ENCODE results near the gene ACTR2.
"Not testable (repeated sequence)": the region's sequence is repeated elsewhere in the genome, so short reads cannot be mapped to it uniquely, and the experiment has no call there.

Gene ACTR2

DNA sequence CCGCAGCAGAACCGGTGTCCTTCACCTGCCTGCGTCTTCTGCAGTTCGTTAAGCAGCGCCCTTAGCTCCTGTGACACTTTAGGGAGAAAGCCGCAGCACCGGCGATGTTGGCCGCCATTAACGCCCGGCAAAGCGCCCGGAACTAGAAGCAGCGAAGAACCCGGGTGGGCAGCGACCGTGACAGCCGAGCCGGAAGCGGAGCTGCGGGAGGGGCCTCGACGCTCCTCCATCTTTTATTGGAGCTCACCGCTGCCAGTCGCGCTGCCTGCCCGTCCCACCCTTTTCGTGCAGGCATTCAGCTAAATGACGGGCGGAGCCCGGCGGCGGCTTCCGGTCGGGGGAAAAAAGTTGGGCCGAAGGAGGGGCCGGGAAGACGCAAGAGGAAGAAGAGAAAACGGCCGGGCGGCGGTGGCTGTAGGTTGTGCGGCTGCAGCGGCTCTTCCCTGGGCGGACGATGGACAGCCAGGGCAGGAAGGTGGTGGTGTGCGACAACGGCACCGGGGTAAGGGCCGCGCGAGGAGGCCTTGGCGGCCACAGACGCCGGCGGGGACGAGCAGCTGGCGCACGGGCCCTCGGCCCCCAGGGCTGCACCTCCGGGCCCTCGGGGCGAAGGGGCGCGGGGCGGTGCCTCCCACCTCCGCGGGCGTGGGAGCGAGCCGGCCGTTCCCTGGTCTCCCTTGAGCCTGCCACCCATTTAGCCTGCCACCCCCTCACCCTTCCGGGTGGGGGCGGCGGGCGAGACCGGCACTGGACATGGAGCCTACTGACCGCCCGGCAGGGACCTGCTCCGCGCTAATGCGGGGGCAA lies at the start of gene ACTR2:
ACTR2 (plus strand) TSS at position 376 of the 807 bp plus-strand sequence; CDS start at position 455, 79 bp downstream.
- peak; percentile 84 to 89 for DNase-seq (ENCODE audit: low read depth in 1 of 2, low spot score in 1 of 2)

DNA sequence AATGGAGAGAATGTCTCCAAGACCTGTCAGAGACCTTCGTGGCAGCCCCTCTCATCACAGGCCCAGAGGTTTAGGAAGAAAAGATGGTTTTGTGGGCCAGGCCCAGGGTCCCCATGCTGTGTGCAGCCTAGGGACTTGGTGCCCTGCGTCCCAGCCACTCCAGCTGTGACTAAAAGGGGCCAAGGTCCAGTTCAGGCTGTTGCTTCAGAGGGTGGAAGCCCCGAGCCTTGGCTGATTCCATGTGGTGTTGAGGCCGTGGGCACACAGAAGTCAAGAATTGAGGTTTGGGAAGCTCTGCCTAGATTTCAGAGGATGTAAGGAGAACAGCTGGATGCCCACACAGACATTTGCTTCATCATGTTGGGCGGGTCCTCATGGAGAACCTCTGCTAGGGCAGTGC lies 45.1 kb upstream of the ACTR2 start:
- DNase-seq (ENCODE audit: low read depth in 1 of 2, low spot score in 1 of 2), result no peak

DNA sequence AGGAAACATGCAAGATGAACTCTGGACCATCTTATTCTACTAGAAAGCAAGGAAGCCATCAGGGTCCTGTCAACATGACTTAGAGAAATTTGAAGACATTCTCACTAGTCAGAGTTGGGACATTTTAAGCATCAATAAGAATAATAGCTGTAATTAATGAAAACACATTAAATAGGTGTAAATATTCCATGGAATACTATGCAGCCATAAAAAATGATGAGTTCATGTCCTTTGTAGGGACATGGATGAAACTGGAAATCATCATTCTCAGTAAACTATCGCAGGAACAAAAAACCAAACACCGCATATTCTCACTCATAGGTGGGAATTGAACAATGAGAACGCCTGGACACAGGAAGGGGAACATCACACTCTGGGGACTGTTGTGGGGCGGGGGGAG lies 44.2 kb upstream of the ACTR2 start:
- not testable (repeated sequence) for DNase-seq (ENCODE audit: low read depth in 1 of 2, low spot score in 1 of 2)

DNA sequence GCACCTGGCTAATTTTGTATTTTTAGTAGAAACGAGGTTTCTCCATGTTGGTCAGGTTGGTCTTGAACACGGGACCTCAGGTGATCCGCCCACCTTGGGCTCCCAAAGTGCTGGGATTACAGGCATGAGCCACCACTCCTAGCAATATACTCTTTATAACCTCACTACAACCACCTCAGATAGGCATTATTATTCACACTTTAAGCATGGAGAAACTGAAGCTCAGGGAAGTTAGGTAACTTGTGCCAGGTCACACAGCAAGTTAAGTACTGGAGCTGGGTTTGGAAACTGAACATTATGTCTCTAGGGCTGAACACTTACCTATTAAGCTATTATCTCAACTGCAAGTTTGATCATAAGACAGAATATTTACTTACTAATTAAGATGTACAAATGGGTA lies 42.6 kb upstream of the ACTR2 start:
- DNase-seq (ENCODE audit: low read depth in 1 of 2, low spot score in 1 of 2), result no peak

DNA sequence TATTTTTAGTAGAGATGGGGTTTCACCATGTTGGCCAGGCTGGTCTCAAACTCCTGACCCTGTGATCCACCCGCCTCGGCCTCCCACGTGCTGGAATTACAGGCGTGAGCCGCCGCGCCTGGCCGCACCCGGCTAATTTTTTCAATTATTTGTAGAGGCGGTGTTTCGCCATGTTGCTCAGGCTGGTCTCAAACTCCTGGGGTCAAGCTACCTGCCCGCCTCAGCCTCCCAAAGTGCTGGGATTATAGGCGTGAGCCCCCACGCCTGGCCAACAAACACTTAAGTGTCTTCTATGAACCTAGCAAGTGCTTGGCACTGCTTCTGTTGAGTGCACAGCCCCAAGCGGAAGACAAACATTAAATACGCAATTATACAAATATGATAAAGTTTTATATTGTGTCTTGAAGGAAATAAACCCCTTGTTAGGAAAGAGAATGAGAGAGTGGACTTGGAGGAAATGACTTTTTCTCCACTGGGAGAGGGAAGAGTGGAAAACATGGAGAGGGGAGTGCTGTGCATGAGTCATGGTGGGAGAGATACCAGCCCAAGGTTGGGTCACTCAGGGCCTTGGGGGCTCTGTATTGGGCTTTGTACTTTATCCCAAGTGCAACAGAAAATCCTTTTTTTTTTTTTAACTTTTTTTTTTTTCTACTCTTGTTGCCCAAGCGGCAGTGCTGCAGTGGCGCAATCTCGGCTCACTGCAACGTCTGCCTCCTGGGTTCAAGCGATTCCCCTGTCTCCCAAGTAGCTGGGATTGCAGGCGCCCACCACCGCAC lies 41.4 kb upstream of the ACTR2 start:
- no peak for DNase-seq (ENCODE audit: low read depth in 1 of 2, low spot score in 1 of 2)

DNA sequence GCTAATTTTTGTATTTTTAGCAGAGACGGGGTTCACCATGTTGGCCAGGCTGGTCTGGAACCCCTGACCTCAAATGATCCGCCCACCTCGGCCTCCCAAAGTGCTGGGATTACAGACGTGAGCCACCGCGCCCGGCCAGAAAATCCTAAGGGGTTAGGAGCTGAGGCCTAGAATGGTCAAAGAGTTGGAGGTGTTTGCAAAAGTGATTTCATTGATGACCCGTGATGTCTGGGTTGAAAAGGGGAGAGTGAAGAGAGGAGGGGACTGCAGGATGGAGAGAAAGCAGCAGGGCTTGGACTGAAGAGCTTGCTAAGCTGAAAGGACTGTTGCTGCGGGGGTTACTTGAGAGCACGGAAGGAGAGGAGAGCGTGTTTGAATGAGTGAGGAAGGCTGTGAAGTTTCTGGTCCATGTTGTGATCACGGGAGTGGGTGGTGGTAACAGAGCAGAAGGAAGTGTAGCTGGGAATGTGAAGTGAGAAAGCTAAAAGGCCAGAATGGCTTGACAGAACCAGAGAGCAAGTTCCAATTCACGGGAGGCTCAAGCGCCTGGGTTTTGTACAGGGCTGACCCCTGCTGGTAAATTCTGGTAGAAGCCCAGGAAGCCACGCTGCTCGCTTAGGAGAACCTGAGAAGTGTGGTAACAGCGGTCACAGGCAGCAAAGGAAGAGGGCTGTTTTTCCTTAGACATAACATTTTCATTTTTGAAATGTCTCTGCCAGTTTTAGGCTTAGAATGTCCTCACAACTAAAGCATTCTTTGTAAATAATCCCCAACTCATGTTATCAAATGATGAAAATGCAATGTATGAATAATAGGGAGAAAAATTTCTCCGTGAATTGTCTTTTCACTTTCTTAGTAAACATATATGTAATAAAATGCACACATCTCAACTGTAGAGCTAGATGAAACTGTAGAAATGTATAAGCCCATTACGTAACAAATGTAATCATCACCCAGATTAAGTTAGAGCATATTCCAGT lies 40.5 kb upstream of the ACTR2 start:
- peak; percentile 13 to 38 for DNase-seq (ENCODE audit: low read depth in 1 of 2, low spot score in 1 of 2)

DNA sequence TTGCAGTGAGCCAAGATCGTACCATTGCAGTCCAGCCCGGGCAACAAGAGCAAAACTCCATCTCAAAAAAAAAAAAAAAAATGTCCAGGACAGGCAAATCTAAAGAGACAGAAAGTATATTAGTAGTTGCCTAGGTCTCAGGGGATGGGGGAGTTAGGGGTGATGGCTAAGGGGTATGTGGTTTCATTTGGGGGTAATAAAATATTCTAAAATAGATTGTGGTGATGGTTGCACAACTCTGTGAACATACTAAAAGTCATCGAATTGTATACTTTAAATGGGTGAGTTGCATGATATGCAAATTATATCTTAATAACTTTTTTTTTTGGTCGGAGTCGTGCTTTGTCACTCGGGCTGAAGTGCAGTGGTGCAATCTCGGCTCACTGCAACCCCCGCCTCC lies 34.2 kb upstream of the ACTR2 start:
- no peak for DNase-seq (ENCODE audit: low read depth in 1 of 2, low spot score in 1 of 2)

DNA sequence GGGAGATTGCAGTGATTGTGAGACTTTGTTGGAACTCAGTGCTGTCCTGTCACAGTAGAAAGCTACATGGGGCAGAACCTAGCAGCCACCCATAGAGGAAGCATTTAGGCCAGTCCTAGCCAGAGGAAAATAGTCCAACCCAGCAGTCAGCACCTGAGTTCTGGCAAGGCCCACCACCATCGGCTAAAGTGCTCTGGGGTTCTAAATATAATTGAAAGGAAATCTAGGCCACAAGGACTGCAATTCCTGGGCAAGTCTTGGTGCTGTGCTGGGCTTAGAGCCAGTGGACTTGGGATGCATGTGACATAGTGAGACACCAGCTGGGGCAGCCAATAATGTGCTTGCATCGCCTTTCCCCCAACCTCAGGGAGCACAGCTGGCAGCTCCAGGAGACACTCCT lies 28.9 kb upstream of the ACTR2 start:
- no peak for DNase-seq (ENCODE audit: low read depth in 1 of 2, low spot score in 1 of 2)

DNA sequence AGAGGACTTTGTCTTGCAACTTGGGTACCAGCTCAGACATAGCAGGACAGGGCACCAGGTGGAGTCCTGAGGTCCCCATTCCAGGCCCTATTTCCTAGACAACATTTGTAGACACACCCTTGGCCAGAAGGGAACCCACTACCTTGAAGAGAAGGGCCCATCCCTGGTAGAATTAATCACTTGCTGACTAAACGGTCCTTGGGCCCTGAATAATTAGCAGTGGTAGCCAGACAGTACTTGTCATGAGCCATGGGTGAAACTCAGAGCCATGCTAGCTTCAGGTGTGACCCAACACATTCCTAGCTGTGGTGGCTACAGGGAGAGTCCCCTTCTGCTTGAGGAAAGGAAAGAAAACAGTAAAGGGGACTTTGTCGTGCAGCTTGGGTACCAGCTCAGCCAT lies 28.5 kb upstream of the ACTR2 start:
- DNase-seq (ENCODE audit: low read depth in 1 of 2, low spot score in 1 of 2), result no peak

DNA sequence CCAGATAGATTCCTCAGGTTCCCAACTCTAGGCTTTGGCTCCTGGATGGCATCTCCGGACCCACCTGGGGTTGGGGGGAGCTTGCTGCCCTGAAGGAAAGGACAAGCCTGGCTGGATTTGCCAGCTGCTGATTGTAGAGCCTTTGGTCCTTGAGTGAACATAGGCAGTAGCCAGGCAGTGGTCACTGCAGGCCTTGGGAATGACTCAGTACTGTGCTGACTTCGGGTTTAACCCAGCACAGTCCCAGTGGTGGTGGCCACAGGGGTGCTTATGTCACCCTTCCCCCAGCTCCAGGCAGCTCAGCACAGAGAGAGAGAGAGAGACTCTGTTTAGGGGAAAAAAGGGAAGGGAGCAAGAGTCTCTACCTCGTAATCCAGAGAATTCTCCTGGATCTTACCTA lies 27.7 kb upstream of the ACTR2 start:
- no peak for DNase-seq (ENCODE audit: low read depth in 1 of 2, low spot score in 1 of 2)

DNA sequence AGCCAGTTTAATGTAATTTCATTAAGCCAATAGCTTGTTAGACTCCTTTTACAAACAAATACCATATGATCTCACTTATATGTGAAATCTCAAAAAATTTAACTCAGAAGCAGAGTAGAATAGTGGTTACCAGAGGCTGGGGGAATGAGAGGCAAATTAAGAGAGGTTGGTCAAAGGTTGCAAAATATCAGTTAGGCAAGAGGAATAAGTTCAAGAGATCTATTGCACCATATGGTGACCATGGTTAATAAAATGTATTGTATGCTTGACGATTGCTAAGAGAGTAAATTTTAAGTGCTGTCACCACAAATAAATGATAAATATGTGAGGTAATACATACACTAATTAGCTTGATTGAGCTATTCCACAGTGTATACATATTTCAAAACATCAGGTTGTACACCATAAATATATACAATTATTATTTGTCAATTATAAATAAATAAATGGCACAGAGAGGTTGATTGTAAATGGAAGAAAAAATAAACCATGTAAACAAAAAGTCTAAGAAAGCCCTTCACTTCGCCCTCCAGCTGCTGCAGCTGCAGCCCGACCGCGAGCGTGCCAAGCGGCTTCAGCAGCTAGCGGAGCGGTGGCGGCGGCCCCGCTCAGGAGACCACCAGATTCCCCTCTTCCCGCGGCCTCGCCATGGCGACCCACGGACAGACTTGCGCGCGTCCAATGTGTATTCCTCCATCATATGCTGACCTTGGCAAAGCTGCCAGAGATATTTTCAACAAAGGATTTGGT lies 23.0 kb upstream of the ACTR2 start:
- DNase-seq (ENCODE audit: low read depth in 1 of 2, low spot score in 1 of 2), result no peak

DNA sequence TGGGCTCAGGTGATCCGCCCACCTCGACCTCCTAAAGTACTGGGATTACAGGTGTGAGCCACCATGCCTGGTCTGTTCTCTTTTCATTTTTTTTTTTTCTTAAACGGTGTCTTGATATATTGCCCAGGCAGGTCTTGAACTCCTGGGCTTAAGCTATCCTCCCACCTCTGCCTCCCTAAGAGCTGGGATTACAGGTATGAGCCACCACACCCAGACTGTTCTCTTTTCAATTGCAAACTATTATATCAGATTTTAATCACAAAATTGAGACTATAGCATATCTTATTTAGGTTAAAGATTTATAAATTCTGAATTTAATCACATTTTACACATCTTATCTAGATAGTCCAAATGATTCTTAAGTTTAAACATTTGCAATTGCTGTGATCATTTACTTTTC lies 15.5 kb upstream of the ACTR2 start:
- DNase-seq (ENCODE audit: low read depth in 1 of 2, low spot score in 1 of 2), result no peak

DNA sequence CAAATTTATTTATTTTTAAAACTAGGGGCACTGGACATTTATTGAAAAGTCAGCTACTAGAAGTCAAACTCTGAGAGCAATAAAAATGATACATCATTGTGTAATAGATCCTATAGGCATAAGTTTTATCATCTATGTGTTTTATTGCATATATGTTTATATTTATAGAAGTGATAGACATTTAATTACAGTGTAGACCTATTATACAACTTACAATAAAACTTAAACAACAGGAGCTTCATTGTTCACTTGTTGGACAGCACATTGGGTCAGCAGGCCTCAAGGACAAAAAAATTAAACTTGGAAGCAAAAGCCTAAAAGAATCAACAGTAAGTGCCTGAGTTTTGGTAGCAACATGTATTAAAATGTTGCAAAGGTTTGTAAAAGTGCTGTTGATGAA lies 15.0 kb upstream of the ACTR2 start:
- no peak for DNase-seq (ENCODE audit: low read depth in 1 of 2, low spot score in 1 of 2)

DNA sequence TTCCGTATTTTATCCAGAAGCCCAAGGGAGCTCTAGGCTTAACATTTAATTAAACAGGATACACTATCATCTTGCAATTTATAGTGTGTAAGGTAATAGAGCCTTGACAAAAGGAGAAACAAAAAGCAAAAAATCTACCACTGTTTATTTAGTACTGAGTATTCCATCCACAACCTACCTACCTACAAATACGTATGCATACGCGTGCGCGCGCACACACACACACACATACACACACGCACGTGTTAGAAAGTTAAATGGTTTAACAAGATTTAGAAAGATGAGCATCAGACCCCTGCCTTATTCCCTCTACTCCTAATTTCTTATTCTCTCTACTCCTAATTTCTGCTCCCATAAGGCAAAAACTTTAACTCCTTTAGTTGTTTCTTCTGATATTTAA lies 14.6 kb upstream of the ACTR2 start:
- no peak for DNase-seq (ENCODE audit: low read depth in 1 of 2, low spot score in 1 of 2)

DNA sequence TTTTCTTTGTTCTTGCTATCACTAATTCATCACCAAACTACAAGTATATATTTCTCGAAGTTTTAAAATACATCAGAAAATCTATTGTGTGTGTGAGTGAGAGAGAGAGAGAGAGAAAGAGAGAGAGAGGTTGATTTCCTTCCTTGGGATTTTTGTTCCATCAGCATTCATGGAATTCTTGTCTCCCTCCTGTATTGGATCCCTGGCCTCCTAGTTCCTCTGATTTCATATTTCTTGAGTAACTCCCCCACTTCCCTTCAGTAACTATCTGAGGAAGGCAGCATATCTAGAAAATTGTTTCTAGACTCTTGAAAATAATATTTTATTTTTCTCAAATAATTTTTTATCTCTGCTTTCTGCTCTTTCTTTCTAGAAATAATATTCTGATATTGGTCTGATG lies 13.3 kb upstream of the ACTR2 start:
- no peak for DNase-seq (ENCODE audit: low read depth in 1 of 2, low spot score in 1 of 2)

DNA sequence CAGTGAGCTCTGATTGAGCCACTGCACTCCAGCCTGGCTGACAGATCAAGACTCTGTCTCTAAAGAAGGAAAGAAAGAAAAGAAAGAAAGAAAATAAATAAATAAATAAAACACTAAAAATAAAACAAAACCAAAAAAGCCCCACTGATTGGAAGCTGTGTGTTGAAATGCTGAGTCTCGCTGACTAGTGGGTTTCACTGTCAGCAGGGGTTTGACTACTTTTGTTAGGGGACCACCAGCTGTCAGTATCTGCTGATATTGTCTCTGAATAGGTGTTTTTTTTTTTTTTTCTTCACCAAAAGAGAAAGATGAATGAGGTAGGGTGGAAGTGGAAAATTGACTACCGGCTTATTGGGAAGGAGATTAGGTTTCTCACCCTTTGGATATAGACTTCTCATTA lies 12.8 kb upstream of the ACTR2 start:
- DNase-seq (ENCODE audit: low read depth in 1 of 2, low spot score in 1 of 2), result no peak

DNA sequence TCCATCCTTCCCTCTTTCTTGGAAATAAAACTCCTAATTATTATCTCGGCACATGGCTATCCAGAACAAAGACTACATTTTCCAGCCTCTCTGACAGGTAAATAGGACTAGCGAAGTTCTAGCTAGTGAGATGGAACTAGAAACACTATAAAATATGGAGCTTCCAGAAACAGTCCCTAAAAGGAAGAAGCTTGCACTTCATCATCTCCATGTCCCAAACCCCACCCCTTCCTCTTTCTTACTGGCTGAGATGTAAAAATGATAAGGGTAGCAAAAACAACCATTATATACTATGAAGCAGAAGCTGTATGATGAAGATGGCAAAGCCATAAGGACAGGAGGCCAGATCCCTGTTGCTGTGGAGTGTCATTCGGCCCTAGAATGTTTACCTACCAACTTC lies 11.7 kb upstream of the ACTR2 start:
- no peak for DNase-seq (ENCODE audit: low read depth in 1 of 2, low spot score in 1 of 2)

DNA sequence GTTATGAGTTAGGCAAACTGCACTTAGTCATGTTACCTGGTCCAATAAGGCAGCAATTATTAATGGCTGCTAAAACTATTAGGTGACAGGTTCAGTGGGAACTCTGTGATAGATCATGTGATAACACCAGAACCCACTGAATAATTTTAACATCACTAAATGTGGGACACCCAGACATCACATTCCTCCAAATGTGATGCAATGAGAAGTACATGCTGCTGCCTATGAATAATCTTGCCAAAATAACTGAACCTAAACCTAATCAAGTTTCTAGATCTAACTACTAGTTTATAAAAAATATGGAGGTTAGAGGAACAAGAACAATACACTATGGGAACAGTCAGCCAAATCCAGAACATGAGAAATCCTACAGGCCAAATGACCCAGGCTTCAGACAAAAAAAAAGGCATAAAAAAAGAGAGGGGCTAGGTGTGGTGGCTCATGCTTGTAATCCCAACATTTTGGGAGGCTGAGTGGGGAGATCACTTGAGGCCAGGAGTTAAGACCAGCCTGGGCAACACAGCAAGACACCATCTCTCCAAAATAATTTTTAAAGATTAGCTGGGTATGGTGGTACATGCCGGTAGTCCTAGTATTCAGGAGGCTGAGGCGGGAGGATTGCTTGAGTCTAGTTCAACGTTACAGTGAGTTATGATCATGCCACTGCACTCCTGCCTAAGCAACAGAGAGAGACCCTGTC lies 7.0 kb upstream of the ACTR2 start:
- no peak for DNase-seq (ENCODE audit: low read depth in 1 of 2, low spot score in 1 of 2)

DNA sequence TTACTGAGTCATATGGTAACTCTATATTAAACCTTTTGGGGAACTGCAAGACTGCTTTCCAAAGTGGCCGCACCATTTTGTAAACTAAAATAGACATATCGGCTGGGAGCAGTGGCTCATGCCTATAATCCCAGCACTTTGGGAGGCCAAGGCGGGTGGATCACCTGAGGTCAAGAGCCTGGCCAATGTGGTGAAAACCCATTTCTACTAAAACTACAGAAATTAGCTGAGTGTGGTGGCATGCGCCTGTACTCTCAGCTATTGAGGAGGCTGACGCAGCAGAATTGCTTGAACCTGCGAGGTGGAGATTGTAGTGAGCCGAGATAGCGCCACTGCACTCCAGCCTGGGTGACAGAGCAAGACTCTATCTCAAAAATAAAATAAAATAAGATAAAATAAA lies 6.4 kb upstream of the ACTR2 start:
- not testable (repeated sequence) for DNase-seq (ENCODE audit: low read depth in 1 of 2, low spot score in 1 of 2)

DNA sequence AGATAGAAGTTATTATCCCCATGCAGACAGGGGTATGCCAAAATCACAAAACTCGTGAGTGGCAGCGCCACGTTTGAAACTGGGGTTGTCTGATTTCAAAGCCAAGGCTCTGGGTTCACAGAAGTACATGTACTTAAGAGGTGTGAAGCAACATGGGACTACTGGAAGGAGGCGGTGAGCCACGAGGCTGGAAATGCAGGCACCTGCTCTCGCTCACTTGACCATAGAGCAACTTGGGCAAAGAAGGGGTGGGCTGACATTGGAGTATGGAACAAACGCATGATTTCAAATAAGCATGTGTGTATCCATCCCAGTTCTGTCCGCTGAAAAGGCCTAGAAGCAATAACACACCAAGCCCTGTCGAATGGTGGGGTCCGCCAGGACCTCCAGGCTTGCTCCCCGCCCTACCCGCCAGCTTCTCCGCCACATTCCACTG lies 593 bp upstream of the ACTR2 start:
- DNase-seq (ENCODE audit: low read depth in 1 of 2, low spot score in 1 of 2), result no peak
